Activated B cell treated with CpG ODN at 0.5 μM for 24 hours (primary cell): ENCODE measurements around the gene TSEN2. TPM values are rescaled to one million over a fixed set of nuclear protein-coding genes. Genes with fewer than 3 reads are reported as not detected.
"Not testable (repeated sequence)": the region's sequence is repeated elsewhere in the genome, so short reads cannot be mapped to it uniquely, and the experiment has no call there.

ENCODE experiments used
- ATAC-seq: fragments of 200-7000 bp; cut with Tn5 transposase; one replicate; pipeline ENCODE4 v1.10.0; 2021; ENCODE audit warnings: low read depth, mild to moderate bottlenecking, moderate library complexity
- CTCF ChIA-PET: fragments of 350-600 bp; sonication (Branson Sonifier 250); formaldehyde crosslinking; loops from one replicate; lab custom pipeline; 2021; ENCODE audit warnings: antibody characterized with exemption; lab: Charles Lee
- POLR2A ChIA-PET: fragments of 350-600 bp; sonication (Branson Sonifier 250); formaldehyde crosslinking; loops from one replicate; lab custom pipeline; 2021; ENCODE audit warnings: antibody characterized with exemption; lab: Charles Lee
- DNase-seq: peaks from one replicate; pipeline ENCODE4 v3.0.0; 2022
- H3K27ac Mint-ChIP-seq: one replicate; pipeline ENCODE4 v1.8.0; 2020; ENCODE audit warnings: mixed read lengths
- H3K27me3 Mint-ChIP-seq: one replicate; pipeline ENCODE4 v1.8.0; 2021; ENCODE audit warnings: mixed read lengths
- H3K36me3 Mint-ChIP-seq: one replicate; pipeline ENCODE4 v1.8.0; 2021; ENCODE audit warnings: low read depth, mixed read lengths
- H3K4me1 Mint-ChIP-seq: one replicate; pipeline ENCODE4 v1.8.0; 2021; ENCODE audit warnings: mixed read lengths
- H3K4me3 Mint-ChIP-seq: one replicate; pipeline ENCODE4 v1.8.0; 2020; ENCODE audit warnings: mild to moderate bottlenecking, mixed read lengths
- H3K9me3 Mint-ChIP-seq: one replicate; pipeline ENCODE4 v1.8.0; 2020; ENCODE audit warnings: mixed read lengths
- CTCF ChIP-seq: fragments of 200-600 bp; IDR thresholded peaks from one replicate; pipeline ENCODE4 v1.8.0; 2022; ENCODE audit warnings: antibody characterized with exemption, mild to moderate bottlenecking
- intact Hi-C: fragments of 100-400 bp; cut with micrococcal nuclease; formaldehyde crosslinking; loops from one replicate; pipeline ENCODE4 v1.15.1; 2024
- total RNA-seq: library from RNA; stranded (reverse); gene quantifications from 2 replicates; pipeline ENCODE4 v1.2.3, GENCODE V29; 2022

TSEN2 gene
- total RNA-seq, 1 donor from 2014 or later, result 17.4 TPM

GRCh38 chr3:12541625-12542024, 57.3 kb downstream of the TSEN2 start:
- no peak for TF ChIP-seq CTCF
- intact Hi-C loops, result loop anchor here (5.0 kb wide), 1 partner anchor 181 kb away; no protein-coding TSS in a partner anchor
- Mint-ChIP-seq H3K36me3 (peaks cover 4% of the 10 kb centered on the region), H3K4me3 (no peak overlapping the region), H3K9me3 (no peaks in the 10 kb centered on the region), H3K27ac (no peak overlapping the region), H3K4me1 (no peaks in the 10 kb centered on the region), H3K27me3 (no peaks in the 10 kb centered on the region)
- ATAC-seq (no peak), DNase-seq (no peak)
- ChIA-PET POLR2A (no interaction called here), CTCF (no interaction called here)

DNA sequence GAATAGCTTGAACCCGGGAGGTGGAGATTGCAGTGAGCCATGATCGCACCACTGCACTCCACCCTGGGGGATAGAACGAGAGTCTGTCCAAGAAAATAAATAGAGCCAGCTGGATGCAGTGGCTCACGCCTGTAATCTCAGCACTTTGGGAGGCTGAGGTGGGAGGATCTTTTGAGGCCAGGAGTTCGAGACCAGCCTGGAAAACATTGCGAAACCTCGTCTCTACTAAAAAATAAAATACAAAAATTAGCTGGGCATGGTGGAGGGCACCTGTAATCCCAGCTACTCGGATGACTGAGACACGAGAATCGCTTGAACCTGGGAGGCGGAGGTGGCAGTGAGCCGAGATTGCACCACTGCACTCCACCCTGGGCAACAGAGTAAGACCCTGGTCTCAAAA, 59.2 kb downstream of the TSEN2 start:
- H3K27ac Mint-ChIP-seq, H3K36me3 Mint-ChIP-seq, ATAC-seq, H3K27me3 Mint-ChIP-seq, H3K4me1 Mint-ChIP-seq, POLR2A ChIA-PET, H3K9me3 Mint-ChIP-seq, H3K4me3 Mint-ChIP-seq, DNase-seq: not testable (repeated sequence)
- intact Hi-C loops, result loop anchor here (5.0 kb wide), 1 partner anchor 179 kb away; no protein-coding TSS in a partner anchor
- CTCF ChIA-PET, result interaction anchor here (1.1 kb wide), 1 partner anchor 177 kb away, joined by 3 read pairs; no protein-coding TSS in a partner anchor

DNA sequence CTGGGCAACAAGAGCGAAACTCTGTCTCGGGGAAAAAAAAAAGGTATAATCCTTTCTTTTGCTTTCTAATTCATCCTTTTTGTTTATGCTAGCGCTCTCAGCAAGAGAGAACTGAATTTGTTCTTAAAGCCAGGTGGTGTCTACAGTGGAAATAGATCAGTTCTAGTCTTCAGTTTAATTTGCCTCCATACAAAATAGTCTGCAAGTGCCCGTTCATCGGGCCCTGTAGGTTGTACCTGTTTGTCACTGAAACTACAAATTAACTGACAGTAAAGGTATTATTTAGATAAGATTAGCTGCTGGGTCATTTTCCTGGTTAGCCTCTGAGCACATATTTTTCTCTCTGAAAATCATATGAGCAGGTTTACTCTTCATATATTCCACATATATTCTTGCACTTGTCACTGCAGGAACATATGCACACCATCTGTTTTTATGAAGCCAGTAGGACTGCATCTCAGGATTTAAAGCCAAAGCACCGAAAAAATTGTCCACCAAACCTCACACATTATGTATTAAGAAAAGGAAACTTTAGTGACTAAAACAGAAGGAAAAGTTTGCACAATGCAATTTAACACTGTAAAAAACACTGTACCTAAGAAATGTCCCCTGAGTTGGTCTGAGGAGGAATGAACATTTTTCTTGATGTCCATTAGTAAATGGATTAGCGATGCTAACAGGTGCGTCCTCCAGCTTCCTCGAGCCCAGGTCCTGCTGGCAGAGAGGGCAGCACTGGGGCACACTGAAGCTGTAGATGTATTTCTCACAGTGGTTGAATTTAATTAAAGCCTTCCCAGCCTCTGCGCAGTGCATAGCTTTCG, 60.6 kb downstream of the TSEN2 start:
- intact Hi-C loops, result loop anchor here (5.0 kb wide), 1 partner anchor 177 kb away; no protein-coding TSS in a partner anchor
- no peak overlapping the region for H3K27ac Mint-ChIP-seq

DNA sequence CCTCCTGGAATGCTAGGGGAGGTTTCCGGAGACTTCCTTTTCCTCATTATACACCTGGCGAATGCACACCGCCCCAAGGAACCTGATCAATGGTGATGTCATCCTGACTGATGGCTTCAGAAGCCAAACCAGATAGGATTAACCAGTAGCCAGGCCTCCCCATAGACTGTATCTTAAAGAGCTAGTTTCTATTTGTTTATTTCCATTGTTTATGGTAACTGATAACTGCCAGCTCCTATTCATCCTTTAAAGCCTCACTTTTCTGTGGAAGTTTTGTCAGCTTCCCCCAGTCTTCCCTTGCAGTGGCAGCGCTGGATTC, 61.2 kb downstream of the TSEN2 start, which contains the start of gene MKRN2OS:
Gene MKRN2OS, minus strand, starts transcription at position 27 of the 319 bp plus-strand sequence. CDS start 35 bp downstream, outside the sequence.
- Mint-ChIP-seq H3K9me3 (no peaks in the 10 kb centered on the region), H3K27me3 (peaks cover 6% of the 10 kb centered on the region), H3K36me3 (no peaks in the 10 kb centered on the region), H3K4me3 (no peak within 1 kb of the TSS), H3K27ac (no peak within 1 kb of the TSS), H3K4me1 (no peaks in the 10 kb centered on the region)
- TF ChIP-seq CTCF, result no peak
- POLR2A ChIA-PET, result interaction anchor here (1.3 kb wide), 1 partner anchor 62 kb away, joined by 3 read pairs; the partner anchor contains the start of gene TSEN2
- no peak for DNase-seq
- CTCF ChIA-PET, result interaction anchor here (1.4 kb wide), 1 partner anchor 28 kb away, joined by 3 read pairs; no protein-coding TSS in a partner anchor
- ATAC-seq, result no peak
- intact Hi-C loops, result no loop called here

More for the DNA sequence above, 60.6 kb downstream of the TSEN2 start:
- ATAC-seq (no peak), DNase-seq (no peak)
- Mint-ChIP-seq H3K36me3 (no peaks in the 10 kb centered on the region), H3K27me3 (peaks cover 2% of the 10 kb centered on the region), H3K4me3 (no peak overlapping the region), H3K4me1 (no peaks in the 10 kb centered on the region), H3K9me3 (no peaks in the 10 kb centered on the region)
- CTCF ChIA-PET, result interaction anchor here (1.4 kb wide), 1 partner anchor 28 kb away, joined by 3 read pairs; no protein-coding TSS in a partner anchor
- POLR2A ChIA-PET, result interaction anchor here (0.6 kb wide), 1 partner anchor 16 kb away, joined by 3 read pairs; no protein-coding TSS in a partner anchor
- TF ChIP-seq CTCF, result no peak

DNA sequence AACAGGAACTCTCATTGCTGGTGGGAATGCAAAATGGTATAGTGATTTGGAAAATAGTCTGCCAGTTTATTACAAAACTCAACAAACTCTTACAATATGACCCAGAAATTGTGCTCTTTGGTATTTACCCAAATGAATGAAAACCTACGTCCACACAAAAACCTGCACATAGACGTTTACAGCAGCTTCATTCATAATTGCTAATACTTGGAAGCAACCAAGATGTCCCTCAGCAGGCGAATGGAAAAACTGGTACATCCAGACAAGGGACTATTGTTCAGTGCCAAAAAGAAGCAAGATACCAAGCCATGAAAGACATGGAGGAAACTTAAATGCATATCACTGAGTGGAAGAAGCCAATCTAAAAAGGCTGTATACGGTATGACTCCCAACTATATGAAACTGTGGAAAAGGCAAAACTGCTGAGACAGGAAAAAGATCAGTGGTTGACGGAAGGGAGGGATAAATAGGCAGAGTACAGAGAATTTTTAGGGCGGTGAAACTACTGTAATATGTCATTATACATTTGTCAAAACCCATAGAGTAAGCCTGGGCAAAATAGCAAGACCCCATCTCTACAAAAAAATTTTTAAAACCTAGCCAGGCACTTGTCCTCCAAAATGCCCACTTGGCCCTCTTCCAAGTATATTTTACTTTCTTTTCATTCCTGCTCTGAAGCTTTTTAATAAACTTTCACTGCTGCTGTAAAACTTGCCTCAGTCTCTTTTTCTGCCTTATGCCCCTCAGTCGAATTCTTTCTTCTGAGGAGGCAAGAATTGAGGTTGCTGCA, 65.9 kb downstream of the TSEN2 start:
- intact Hi-C loops, result no loop called here
- H3K4me1 Mint-ChIP-seq, result peaks cover 7% of the 10 kb centered on the region
- H3K9me3 Mint-ChIP-seq, result no peaks in the 10 kb centered on the region
- H3K4me3 Mint-ChIP-seq, result no peak overlapping the region
- ChIA-PET POLR2A (interaction anchor here (0.7 kb wide), 1 partner anchor 40 kb away, joined by 3 read pairs; no protein-coding TSS in a partner anchor), CTCF (no interaction called here)
- H3K27me3 Mint-ChIP-seq, result peaks cover 15% of the 10 kb centered on the region
- TF ChIP-seq CTCF, result no peak
- H3K27ac Mint-ChIP-seq, result no peak overlapping the region
- DNase-seq (no peak), ATAC-seq (no peak)
- no peaks in the 10 kb centered on the region for H3K36me3 Mint-ChIP-seq
